ENCODE measurements around the gene GLI1. TPM values are rescaled to one million over a fixed set of nuclear protein-coding genes. Genes with fewer than 3 reads are reported as not detected.
A peak's percentile ranks its signal among the peaks of the same experiment; 100 is the strongest.

The GLI1 gene
- total RNA-seq, 2 donors from 2014 or later, result 3.4 to 6.4 TPM

DNA sequence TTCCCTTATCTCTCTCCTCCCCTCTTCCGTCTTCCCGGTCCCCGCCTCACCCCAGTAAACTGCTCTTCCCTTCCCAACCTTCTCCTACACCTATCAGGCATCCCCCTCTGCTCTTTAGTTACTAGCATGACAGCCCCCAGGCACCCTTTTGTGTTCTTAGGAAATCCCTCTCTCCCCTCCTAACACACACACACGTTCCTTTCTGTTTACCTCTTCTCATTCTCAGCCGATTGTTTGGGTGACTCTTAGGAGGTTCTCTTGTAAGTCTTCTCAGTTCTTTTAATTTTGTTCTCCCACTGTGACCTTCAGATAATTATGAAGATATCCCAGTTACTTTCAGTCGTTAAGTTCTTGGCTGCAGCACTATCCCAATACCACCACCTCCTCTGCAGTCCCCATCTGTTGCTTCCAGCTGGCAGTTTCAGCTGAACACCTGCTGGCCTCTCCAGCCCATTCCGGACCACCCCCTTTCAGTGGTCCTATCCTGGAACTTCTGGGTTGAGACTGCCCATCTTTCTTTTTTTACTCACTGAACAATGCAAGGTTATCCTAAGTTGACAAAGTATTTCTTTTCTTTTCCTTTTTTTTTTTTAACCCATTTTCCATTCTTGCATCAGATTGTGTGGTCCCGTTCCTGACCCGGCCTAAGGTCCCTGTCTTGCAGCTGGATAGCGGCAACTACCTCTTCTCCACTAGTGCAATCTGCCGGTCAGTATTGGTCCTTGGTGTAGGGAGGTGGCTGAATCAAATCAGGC lies 29.0 kb downstream of the GLI1 start:
- H3K36me3 ChIP-seq (ENCODE audit: control insufficient read depth, insufficient read depth, low read length), result peaks cover 40% of the 10 kb centered on the region
- no peaks in the 10 kb centered on the region for H3K4me1 ChIP-seq (ENCODE audit: control insufficient read depth, insufficient read depth, low read length)
- peak; percentile 56 for DNase-seq
- H3K27ac Mint-ChIP-seq, result peak overlapping the region; percentile 95
- H3K9me3 ChIP-seq (ENCODE audit: control insufficient read depth, low read length), result no peaks in the 10 kb centered on the region
- H3K27me3 Mint-ChIP-seq (ENCODE audit: insufficient read depth), result no peaks in the 10 kb centered on the region
- H3K4me3 ChIP-seq (ENCODE audit: low read length), result peak overlapping the region; percentile 99
- H3K4me3 Mint-ChIP-seq, result peak overlapping the region; percentile 98
- peaks cover 41% of the 10 kb centered on the region for H3K36me3 Mint-ChIP-seq (ENCODE audit: low read depth)
- H3K27me3 ChIP-seq (ENCODE audit: control insufficient read depth, insufficient read depth, low read length, poor library complexity, severe bottlenecking), result no peaks in the 10 kb centered on the region
- H3K27ac ChIP-seq (ENCODE audit: low read depth, low read length), result peak overlapping the region; percentile 94
- WGBS, 2 experiments (ENCODE audit: insufficient coverage in 1 of 2, insufficient read length in 1 of 2), result 18 to 31% methylated on average over 6 to 11 of the region's 11 CpGs
- H3K9me3 Mint-ChIP-seq, result peaks cover 2% of the 10 kb centered on the region
- peaks cover 14% of the 10 kb centered on the region for H3K4me1 Mint-ChIP-seq
- H3K9ac ChIP-seq (ENCODE audit: extremely low read depth, low read length, poor library complexity, severe bottlenecking), result peak overlapping the region; percentile 90
- TF ChIP-seq, protein P1, sequence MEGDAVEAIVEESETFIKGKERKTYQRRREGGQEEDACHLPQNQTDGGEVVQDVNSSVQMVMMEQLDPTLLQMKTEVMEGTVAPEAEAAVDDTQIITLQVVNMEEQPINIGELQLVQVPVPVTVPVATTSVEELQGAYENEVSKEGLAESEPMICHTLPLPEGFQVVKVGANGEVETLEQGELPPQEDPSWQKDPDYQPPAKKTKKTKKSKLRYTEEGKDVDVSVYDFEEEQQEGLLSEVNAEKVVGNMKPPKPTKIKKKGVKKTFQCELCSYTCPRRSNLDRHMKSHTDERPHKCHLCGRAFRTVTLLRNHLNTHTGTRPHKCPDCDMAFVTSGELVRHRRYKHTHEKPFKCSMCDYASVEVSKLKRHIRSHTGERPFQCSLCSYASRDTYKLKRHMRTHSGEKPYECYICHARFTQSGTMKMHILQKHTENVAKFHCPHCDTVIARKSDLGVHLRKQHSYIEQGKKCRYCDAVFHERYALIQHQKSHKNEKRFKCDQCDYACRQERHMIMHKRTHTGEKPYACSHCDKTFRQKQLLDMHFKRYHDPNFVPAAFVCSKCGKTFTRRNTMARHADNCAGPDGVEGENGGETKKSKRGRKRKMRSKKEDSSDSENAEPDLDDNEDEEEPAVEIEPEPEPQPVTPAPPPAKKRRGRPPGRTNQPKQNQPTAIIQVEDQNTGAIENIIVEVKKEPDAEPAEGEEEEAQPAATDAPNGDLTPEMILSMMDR (conservative IDR thresholded peaks at IDR 0.05), result no peak

DNA sequence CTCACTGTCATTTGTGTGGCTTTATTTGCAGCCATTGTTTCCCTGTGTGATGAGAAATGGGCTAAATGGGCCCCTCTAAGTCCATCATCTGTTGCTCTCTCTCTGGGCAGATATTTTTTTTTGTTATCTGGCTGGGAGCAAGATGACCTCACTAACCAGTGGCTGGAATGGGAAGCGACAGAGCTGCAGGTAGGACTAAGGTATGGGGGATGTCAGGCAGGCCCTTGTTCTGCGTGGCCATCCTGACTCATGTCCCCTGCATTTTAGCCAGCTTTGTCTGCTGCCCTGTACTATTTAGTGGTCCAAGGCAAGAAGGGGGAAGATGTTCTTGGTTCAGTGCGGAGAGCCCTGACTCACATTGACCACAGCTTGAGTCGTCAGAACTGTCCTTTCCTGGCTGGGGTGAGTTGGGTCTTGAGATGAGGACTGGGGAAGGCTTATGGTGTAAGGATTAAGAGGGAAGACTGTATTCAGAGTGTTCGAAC lies 29.6 kb downstream of the GLI1 start:
- Histone ChIP-seq H3K27ac (ENCODE audit: low read depth, low read length) (no peak overlapping the region), H3K4me3 (ENCODE audit: low read length) (peak overlapping the region; percentile 99), H3K27me3 (ENCODE audit: control insufficient read depth, insufficient read depth, low read length, poor library complexity, severe bottlenecking) (no peaks in the 10 kb centered on the region), H3K9ac (ENCODE audit: extremely low read depth, low read length, poor library complexity, severe bottlenecking) (peak overlapping the region; percentile 90), H3K9me3 (ENCODE audit: control insufficient read depth, low read length) (no peaks in the 10 kb centered on the region), H3K36me3 (ENCODE audit: control insufficient read depth, insufficient read depth, low read length) (peaks cover 43% of the 10 kb centered on the region), H3K4me1 (ENCODE audit: control insufficient read depth, insufficient read depth, low read length) (no peaks in the 10 kb centered on the region)
- H3K27ac Mint-ChIP-seq, result peak overlapping the region; percentile 95
- H3K4me1 Mint-ChIP-seq, result peaks cover 14% of the 10 kb centered on the region
- no peaks in the 10 kb centered on the region for H3K27me3 Mint-ChIP-seq (ENCODE audit: insufficient read depth)
- TF ChIP-seq, protein P1 (conservative IDR thresholded peaks at IDR 0.05), result no peak
- peaks cover 2% of the 10 kb centered on the region for H3K9me3 Mint-ChIP-seq
- H3K4me3 Mint-ChIP-seq, result peak overlapping the region; percentile 98
- H3K36me3 Mint-ChIP-seq (ENCODE audit: low read depth), result peaks cover 45% of the 10 kb centered on the region
- DNase-seq, result no peak
- 93 to 100% methylated on average over 4 to 5 of the region's 5 CpGs for WGBS, 2 experiments (ENCODE audit: insufficient coverage in 1 of 2, insufficient read length in 1 of 2)

DNA sequence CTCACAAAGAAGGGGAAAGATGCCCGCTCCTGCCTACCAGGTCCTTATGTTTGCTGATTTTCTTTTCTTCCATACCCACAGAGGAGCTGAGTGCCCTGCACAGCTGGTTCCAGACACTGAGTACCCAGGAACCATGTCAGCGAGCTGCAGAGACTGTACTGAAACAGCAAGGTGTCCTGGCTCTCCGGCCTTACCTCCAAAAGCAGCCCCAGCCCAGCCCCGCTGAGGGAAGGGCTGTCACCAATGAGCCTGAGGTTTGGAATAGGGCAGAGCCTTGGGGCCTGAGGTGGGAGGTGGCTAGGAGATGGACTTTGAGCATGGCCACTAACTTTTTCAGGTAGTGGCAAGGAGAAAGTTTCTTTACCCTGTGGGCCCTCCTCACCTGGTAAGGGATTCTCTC lies 30.5 kb downstream of the GLI1 start:
- Mint-ChIP-seq H3K36me3 (ENCODE audit: low read depth) (peaks cover 51% of the 10 kb centered on the region), H3K27me3 (ENCODE audit: insufficient read depth) (no peaks in the 10 kb centered on the region), H3K9me3 (peaks cover 6% of the 10 kb centered on the region), H3K4me1 (peaks cover 14% of the 10 kb centered on the region), H3K4me3 (no peak overlapping the region), H3K27ac (no peak overlapping the region)
- peaks cover 44% of the 10 kb centered on the region for H3K36me3 ChIP-seq (ENCODE audit: control insufficient read depth, insufficient read depth, low read length)
- no peak overlapping the region for H3K4me3 ChIP-seq (ENCODE audit: low read length)
- TF ChIP-seq, protein P1 (conservative IDR thresholded peaks at IDR 0.05), result no peak
- no peaks in the 10 kb centered on the region for H3K27me3 ChIP-seq (ENCODE audit: control insufficient read depth, insufficient read depth, low read length, poor library complexity, severe bottlenecking)
- no peak overlapping the region for H3K27ac ChIP-seq (ENCODE audit: low read depth, low read length)
- no peaks in the 10 kb centered on the region for H3K9me3 ChIP-seq (ENCODE audit: control insufficient read depth, low read length)
- no peak overlapping the region for H3K9ac ChIP-seq (ENCODE audit: extremely low read depth, low read length, poor library complexity, severe bottlenecking)
- WGBS, 2 experiments (ENCODE audit: insufficient coverage in 1 of 2, insufficient read length in 1 of 2), result 93 to 99% methylated on average over 3 to 4 of the region's 4 CpGs
- no peak for DNase-seq
- no peaks in the 10 kb centered on the region for H3K4me1 ChIP-seq (ENCODE audit: control insufficient read depth, insufficient read depth, low read length)

All from endodermal cell (in vitro differentiated cells).